CD4-positive, alpha-beta T cell (primary cell): ENCODE data around the gene CD247. TPM values are rescaled to one million over a fixed set of nuclear protein-coding genes. Genes with fewer than 3 reads are reported as not detected.

Experiments used
- ATAC-seq: fragments of 200-7000 bp; cut with Tn5 transposase; one replicate; pipeline ENCODE4 v1.10.0; 2022; ENCODE audit warnings: mild to moderate bottlenecking; ENCODE audit not compliant: poor library complexity
- CTCF ChIA-PET: fragments of 350-600 bp; sonication (Branson Sonifier 250); formaldehyde crosslinking; loops from one replicate; lab custom pipeline; 2021; ENCODE audit warnings: antibody characterized with exemption, inconsistent platforms; lab: Charles Lee
- POLR2A ChIA-PET: fragments of 350-600 bp; sonication (Branson Sonifier 250); formaldehyde crosslinking; loops from one replicate; lab custom pipeline; 2021; ENCODE audit warnings: antibody characterized with exemption, inconsistent platforms; lab: Charles Lee
- DNase-seq, 14 experiments: peaks; one replicate each; pipeline ENCODE4 v3.0.0-alpha.2; 2013 to 2020; ENCODE audit warnings: mixed read lengths in 2 of 14
- H3K27ac ChIP-seq, 2 donors: one replicate each; pipeline versions ENCODE4 v1.5.1 to v1.7.0; 2013; ENCODE audit warnings: low read length in 2 of 2, low read depth in 1 of 2, mild to moderate bottlenecking in 1 of 2
- H3K27me3 ChIP-seq, 2 experiments: 1 replicate in 1 of 2; 2 replicates in 1 of 2; pipeline versions ENCODE4 v1.6.1 to v1.7.0; 2013; ENCODE audit warnings: low read length in 2 of 2, control low read depth in 1 of 2, mild to moderate bottlenecking in 1 of 2, moderate library complexity in 1 of 2; ENCODE audit not compliant: insufficient read depth in 2 of 2, control insufficient read depth in 1 of 2
- H3K36me3 ChIP-seq: one replicate; pipeline ENCODE4 v1.6.1; 2013; ENCODE audit warnings: low read length, control low read depth; ENCODE audit not compliant: insufficient read depth
- H3K4me1 ChIP-seq: one replicate; pipeline ENCODE4 v1.6.1; 2013; ENCODE audit warnings: low read length, control low read depth; ENCODE audit not compliant: insufficient read depth
- H3K4me3 ChIP-seq: one replicate; pipeline ENCODE4 v1.5.1; 2013; ENCODE audit warnings: mild to moderate bottlenecking, low read length, moderate library complexity
- H3K9me3 ChIP-seq, 2 experiments: 1 replicate in 1 of 2; 2 replicates in 1 of 2; pipeline versions ENCODE4 v1.6.1 to v1.7.0; 2013; ENCODE audit warnings: low read length in 2 of 2, mild to moderate bottlenecking in 2 of 2, control low read depth in 1 of 2, moderate library complexity in 1 of 2; ENCODE audit not compliant: control insufficient read depth in 1 of 2, insufficient read depth in 1 of 2
- H3K27ac Mint-ChIP-seq: one replicate; pipeline ENCODE4 v1.8.0; 2020; ENCODE audit warnings: mixed read lengths
- H3K27me3 Mint-ChIP-seq: one replicate; pipeline ENCODE4 v1.8.0; 2021; ENCODE audit warnings: mixed read lengths
- H3K36me3 Mint-ChIP-seq: one replicate; pipeline ENCODE4 v1.8.0; 2021; ENCODE audit warnings: low read depth, mixed read lengths
- H3K4me1 Mint-ChIP-seq: one replicate; pipeline ENCODE4 v1.8.0; 2021; ENCODE audit warnings: low read depth, mixed read lengths
- H3K4me3 Mint-ChIP-seq: one replicate; pipeline ENCODE4 v1.8.0; 2020; ENCODE audit warnings: mild to moderate bottlenecking, mixed read lengths
- H3K9me3 Mint-ChIP-seq: one replicate; pipeline ENCODE4 v1.8.0; 2020; ENCODE audit warnings: mixed read lengths
- intact Hi-C, 2 experiments: fragments of 100-400 bp; cut with DNase I in 1 of 2; cut with micrococcal nuclease in 1 of 2; formaldehyde crosslinking; loops; one replicate each; pipeline versions ENCODE4 v1.15.1 to v1.9.0; 2023 to 2025; cut with DNase I, micrococcal nuclease
- total RNA-seq, 174 experiments: library from RNA in 2 of 174; stranded (reverse) in 2 of 174; gene quantifications; one replicate each; pipeline ENCODE4 v1.2.3 and lab custom pipeline; 2021 to 2026
- TF ChIP-seq, protein P1 (sequence below): fragments of 200-600 bp; IDR thresholded peaks from one replicate; pipeline ENCODE4 v1.8.0; 2022; ENCODE audit warnings: antibody characterized with exemption, mild to moderate bottlenecking

Gene CD247
- total RNA-seq, 2 experiments from 2014 or later: 355 to 378 TPM

DNA sequence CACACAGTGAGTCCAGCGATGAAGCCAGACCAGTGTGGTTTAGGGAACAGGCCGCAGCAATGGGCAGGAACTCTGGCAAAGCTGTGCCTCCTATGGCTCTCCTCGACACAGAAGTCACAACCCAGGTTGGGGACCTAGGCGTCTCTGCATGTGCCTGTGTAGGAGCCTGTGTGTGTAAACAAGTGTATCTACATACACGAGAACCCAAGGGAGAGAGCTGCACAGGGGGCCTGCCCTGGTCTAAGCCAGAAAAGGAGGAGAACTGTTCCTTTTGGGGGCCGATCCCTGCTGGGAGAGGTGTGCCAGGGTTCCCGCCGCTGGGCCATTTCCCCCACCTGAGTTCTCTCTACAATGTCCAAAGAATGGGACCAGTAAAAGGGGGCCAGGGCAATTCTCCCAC, 56.0 kb downstream of the CD247 start:
- no peak overlapping the region for H3K4me3 ChIP-seq
- intact Hi-C loops: no loop called here
- H3K27ac ChIP-seq: peak overlapping the region; percentile 60 to 68
- no peaks in the 10 kb centered on the region for H3K9me3 ChIP-seq
- DNase-seq (no peak), ATAC-seq (no peak)
- H3K27me3 Mint-ChIP-seq: no peaks in the 10 kb centered on the region
- H3K4me3 Mint-ChIP-seq: peak overlapping the region; percentile 21
- peaks cover 86% of the 10 kb centered on the region for H3K4me1 ChIP-seq
- peaks cover 87% of the 10 kb centered on the region for H3K4me1 Mint-ChIP-seq
- ChIA-PET POLR2A (interaction anchor here (1.0 to 1.2 kb wide), 2 partner anchors 9 to 38 kb away, joined by 3 to 4 read pairs; no protein-coding TSS in a partner anchor), CTCF (interaction anchor here (0.8 kb wide), 1 partner anchor 9 kb away, joined by 3 read pairs; no protein-coding TSS in a partner anchor)
- peak overlapping the region; percentile 100 for H3K27ac Mint-ChIP-seq
- H3K36me3 Mint-ChIP-seq: peaks cover 91% of the 10 kb centered on the region
- no peaks in the 10 kb centered on the region for H3K9me3 Mint-ChIP-seq
- TF ChIP-seq, protein P1, sequence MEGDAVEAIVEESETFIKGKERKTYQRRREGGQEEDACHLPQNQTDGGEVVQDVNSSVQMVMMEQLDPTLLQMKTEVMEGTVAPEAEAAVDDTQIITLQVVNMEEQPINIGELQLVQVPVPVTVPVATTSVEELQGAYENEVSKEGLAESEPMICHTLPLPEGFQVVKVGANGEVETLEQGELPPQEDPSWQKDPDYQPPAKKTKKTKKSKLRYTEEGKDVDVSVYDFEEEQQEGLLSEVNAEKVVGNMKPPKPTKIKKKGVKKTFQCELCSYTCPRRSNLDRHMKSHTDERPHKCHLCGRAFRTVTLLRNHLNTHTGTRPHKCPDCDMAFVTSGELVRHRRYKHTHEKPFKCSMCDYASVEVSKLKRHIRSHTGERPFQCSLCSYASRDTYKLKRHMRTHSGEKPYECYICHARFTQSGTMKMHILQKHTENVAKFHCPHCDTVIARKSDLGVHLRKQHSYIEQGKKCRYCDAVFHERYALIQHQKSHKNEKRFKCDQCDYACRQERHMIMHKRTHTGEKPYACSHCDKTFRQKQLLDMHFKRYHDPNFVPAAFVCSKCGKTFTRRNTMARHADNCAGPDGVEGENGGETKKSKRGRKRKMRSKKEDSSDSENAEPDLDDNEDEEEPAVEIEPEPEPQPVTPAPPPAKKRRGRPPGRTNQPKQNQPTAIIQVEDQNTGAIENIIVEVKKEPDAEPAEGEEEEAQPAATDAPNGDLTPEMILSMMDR: no peak
- H3K27me3 ChIP-seq: no peaks in the 10 kb centered on the region
- peaks cover 55% of the 10 kb centered on the region for H3K36me3 ChIP-seq

DNA sequence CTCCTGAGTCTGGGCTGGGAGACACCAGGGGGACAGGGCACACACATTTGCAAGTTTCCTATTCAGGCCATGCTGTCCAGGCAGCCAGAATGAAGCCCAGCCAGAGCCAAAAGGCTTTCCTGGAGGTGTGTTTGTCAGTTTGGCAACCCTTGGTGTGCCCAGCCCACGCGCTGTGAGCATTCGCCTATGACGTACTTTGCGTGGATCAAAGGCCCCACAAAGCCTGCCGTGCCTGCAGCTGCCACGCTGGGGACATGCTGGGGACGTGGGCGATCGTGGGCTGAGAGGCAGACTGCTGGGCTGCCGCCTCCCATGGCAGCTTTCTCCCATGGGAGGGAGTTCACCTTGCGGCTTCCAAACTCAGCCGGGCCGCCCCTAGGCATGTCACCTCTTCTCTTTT, 57.5 kb downstream of the CD247 start:
- ChIA-PET POLR2A (interaction anchor here (1.0 to 1.6 kb wide), 5 partner anchors 13 to 56 kb away, joined by 3 to 7 read pairs (median 3); no protein-coding TSS in a partner anchor), CTCF (interaction anchor here (0.7 kb wide), 1 partner anchor 11 kb away, joined by 3 read pairs; no protein-coding TSS in a partner anchor)
- peaks cover 94% of the 10 kb centered on the region for H3K36me3 Mint-ChIP-seq
- H3K4me3 Mint-ChIP-seq: peak overlapping the region; percentile 65
- intact Hi-C loops: loop anchor here in 1 of 2 experiments (2.0 kb wide), 2 partner anchors 14 kb away; no protein-coding TSS in a partner anchor
- Histone ChIP-seq H3K27ac (peak overlapping the region; percentile 68 to 69), H3K27me3 (no peaks in the 10 kb centered on the region), H3K9me3 (no peaks in the 10 kb centered on the region), H3K4me3 (no peak overlapping the region), H3K36me3 (peaks cover 60% of the 10 kb centered on the region), H3K4me1 (peaks cover 91% of the 10 kb centered on the region)
- peaks cover 90% of the 10 kb centered on the region for H3K4me1 Mint-ChIP-seq
- peak in 12 of 14 experiments; percentile 30 to 90 (median 58) for DNase-seq
- peak overlapping the region; percentile 100 for H3K27ac Mint-ChIP-seq
- ATAC-seq: peak; percentile 82
- H3K27me3 Mint-ChIP-seq: no peaks in the 10 kb centered on the region
- H3K9me3 Mint-ChIP-seq: no peaks in the 10 kb centered on the region
- TF ChIP-seq, protein P1: no peak

DNA sequence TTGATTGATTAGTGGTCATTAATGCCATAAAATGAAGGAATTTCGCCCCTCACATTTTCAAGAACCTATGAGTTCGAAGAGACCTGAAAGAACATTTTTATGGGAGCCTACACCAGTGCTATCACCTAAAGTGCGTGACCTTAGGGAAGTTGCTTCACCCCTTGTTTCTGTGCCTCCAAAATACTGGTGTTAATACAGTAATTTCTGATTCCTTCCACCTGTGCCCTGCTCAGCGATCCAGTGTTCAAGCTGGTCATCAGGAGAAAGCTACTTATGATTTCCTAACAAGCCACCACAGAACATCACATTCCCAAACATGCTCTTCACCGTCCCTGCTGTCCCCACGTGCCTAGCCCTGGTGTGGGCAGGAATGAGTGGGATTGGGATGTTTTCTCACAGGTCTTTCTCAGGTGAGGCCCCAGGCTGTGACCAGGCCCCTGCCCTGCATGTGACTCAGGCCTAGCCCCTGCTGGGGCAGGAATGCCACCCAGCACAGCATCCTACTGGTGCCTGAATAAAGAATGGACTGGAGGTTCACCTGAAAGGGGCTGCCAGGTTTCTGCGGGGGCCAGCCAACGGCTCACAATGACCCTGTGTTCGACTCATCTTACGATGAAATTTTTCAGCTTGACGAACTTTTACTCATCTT, 60.3 kb downstream of the CD247 start:
- Mint-ChIP-seq H3K27me3 (no peaks in the 10 kb centered on the region), H3K4me3 (peak overlapping the region; percentile 94), H3K36me3 (peaks cover 77% of the 10 kb centered on the region), H3K27ac (peak overlapping the region; percentile 100), H3K4me1 (peaks cover 82% of the 10 kb centered on the region), H3K9me3 (no peaks in the 10 kb centered on the region)
- intact Hi-C loops: loop anchor here in 1 of 2 experiments (5.0 kb wide), 1 partner anchor 34 kb away; no protein-coding TSS in a partner anchor
- H3K27me3 ChIP-seq: no peaks in the 10 kb centered on the region
- DNase-seq (no peak), ATAC-seq (no peak)
- no peaks in the 10 kb centered on the region for H3K9me3 ChIP-seq
- H3K36me3 ChIP-seq: peaks cover 41% of the 10 kb centered on the region
- peak overlapping the region; percentile 52 to 98 for H3K27ac ChIP-seq
- ChIA-PET POLR2A (interaction anchor here (0.6 to 8.7 kb wide), 6 partner anchors 10 to 91 kb away, joined by 3 to 202 read pairs (median 62); partner anchors contain the start of gene CD247), CTCF (interaction anchor here (0.6 to 2.6 kb wide), 3 partner anchors 15 to 115 kb away, joined by 3 to 8 read pairs (median 3); partner anchors contain the start of gene CD247)
- H3K4me1 ChIP-seq: peaks cover 91% of the 10 kb centered on the region
- H3K4me3 ChIP-seq: no peak overlapping the region
- TF ChIP-seq, protein P1: no peak
